Astrocyte (in vitro differentiated cells and primary cell): ENCODE results near the gene TNRC6C. TPM values are rescaled to one million over a fixed set of nuclear protein-coding genes. Genes with fewer than 3 reads are reported as not detected.

Source experiments
- DNase-seq: peaks from one replicate; pipeline ENCODE4 v3.0.0-alpha.2; 2010; ENCODE audit warnings: low read depth
- FAIRE-seq: peaks from 2 replicates; lab custom pipeline; 2011; peaks lifted over from hg19 to GRCh38; lab: Jason Lieb, UNC
- H2AFZ ChIP-seq: 2 replicates; pipeline ENCODE4 v1.6.0; 2012; ENCODE audit warnings: low read depth, low read length, inconsistent platforms
- H3K27ac ChIP-seq: 2 replicates; pipeline ENCODE4 v1.5.1; 2011; ENCODE audit warnings: low read depth, low read length, inconsistent platforms
- H3K27me3 ChIP-seq: 2 replicates; pipeline ENCODE4 v1.6.0; 2011; ENCODE audit warnings: low read length, inconsistent platforms; ENCODE audit not compliant: insufficient read depth
- H3K36me3 ChIP-seq: 2 replicates; pipeline ENCODE4 v1.5.1; 2011; ENCODE audit warnings: low read length, inconsistent platforms; ENCODE audit not compliant: insufficient read depth
- H3K4me1 ChIP-seq: 2 replicates; pipeline ENCODE4 v1.5.1; 2011; ENCODE audit warnings: low read length, inconsistent platforms; ENCODE audit not compliant: insufficient read depth
- H3K4me2 ChIP-seq: 2 replicates; pipeline ENCODE4 v1.6.0; 2012; ENCODE audit warnings: low read length, inconsistent platforms
- H3K4me3 ChIP-seq: 2 replicates; pipeline ENCODE4 v1.5.1; 2011; ENCODE audit warnings: low read depth, mild to moderate bottlenecking, low read length, inconsistent platforms; ENCODE audit not compliant: insufficient read depth
- H3K79me2 ChIP-seq: 2 replicates; pipeline ENCODE4 v1.6.0; 2012; ENCODE audit warnings: mild to moderate bottlenecking, low read length, inconsistent platforms; ENCODE audit not compliant: insufficient read depth
- H3K9ac ChIP-seq: 2 replicates; pipeline ENCODE4 v1.6.0; 2012; ENCODE audit warnings: mild to moderate bottlenecking, low read length, inconsistent platforms
- H3K9me3 ChIP-seq: 2 replicates; pipeline ENCODE4 v1.5.1; 2012; ENCODE audit warnings: low read depth, mild to moderate bottlenecking, low read length, inconsistent platforms; ENCODE audit not compliant: insufficient read depth
- H4K20me1 ChIP-seq: 2 replicates; pipeline ENCODE4 v1.6.0; 2012; ENCODE audit warnings: low read length, inconsistent platforms; ENCODE audit not compliant: insufficient read depth
- H3K27ac Mint-ChIP-seq: one replicate; pipeline ENCODE4 v1.8.0; 2021; ENCODE audit warnings: mild to moderate bottlenecking, mixed read lengths; ENCODE audit not compliant: unreplicated experiment
- H3K27me3 Mint-ChIP-seq: one replicate; pipeline ENCODE4 v1.8.0; 2021; ENCODE audit warnings: low read depth, mixed read lengths; ENCODE audit not compliant: unreplicated experiment
- H3K36me3 Mint-ChIP-seq: one replicate; pipeline ENCODE4 v1.8.0; 2021; ENCODE audit warnings: low read depth, mixed read lengths; ENCODE audit not compliant: unreplicated experiment
- H3K4me1 Mint-ChIP-seq: one replicate; pipeline ENCODE4 v1.8.0; 2021; ENCODE audit warnings: low read depth, mixed read lengths; ENCODE audit not compliant: unreplicated experiment
- H3K4me3 Mint-ChIP-seq: one replicate; pipeline ENCODE4 v1.8.0; 2021; ENCODE audit warnings: mild to moderate bottlenecking, moderate library complexity, mixed read lengths; ENCODE audit not compliant: unreplicated experiment
- H3K9me3 Mint-ChIP-seq: one replicate; pipeline ENCODE4 v1.8.0; 2021; ENCODE audit warnings: mild to moderate bottlenecking, mixed read lengths; ENCODE audit not compliant: unreplicated experiment
- EZH2 ChIP-seq: IDR thresholded peaks from 2 replicates; pipeline ENCODE4 v1.6.1; 2012; ENCODE audit warnings: mild to moderate bottlenecking, low read length, inconsistent platforms; ENCODE audit not compliant: insufficient read depth
- total RNA-seq: library from RNA; stranded (reverse); gene quantifications from 2 replicates; pipeline ENCODE4 v1.2.1, GENCODE V29; 2021
- TF ChIP-seq, protein P1 (sequence below): IDR thresholded peaks from 2 replicates; pipeline ENCODE4 v1.5.1; 2011; ENCODE audit warnings: low read depth, mild to moderate bottlenecking, inconsistent platforms, low read length, moderate library complexity; ENCODE audit not compliant: insufficient read depth

Gene TNRC6C
- total RNA-seq, 1 donor from 2014 or later: 7.3 TPM

GRCh38 chr17:78057113-78057740 lies 98.7 kb downstream of the TNRC6C start:
- Mint-ChIP-seq H3K36me3 (no peaks in the 10 kb centered on the region), H3K4me3 (no peak overlapping the region), H3K27me3 (no peaks in the 10 kb centered on the region), H3K9me3 (no peaks in the 10 kb centered on the region), H3K27ac (no peak overlapping the region), H3K4me1 (peaks cover 12% of the 10 kb centered on the region)
- H3K9me3 ChIP-seq: no peaks in the 10 kb centered on the region
- no peaks in the 10 kb centered on the region for H3K79me2 ChIP-seq
- H3K4me2 ChIP-seq: no peak overlapping the region
- H3K27ac ChIP-seq: no peak overlapping the region
- H3K4me3 ChIP-seq: no peak overlapping the region
- H2AFZ ChIP-seq: no peak overlapping the region
- H4K20me1 ChIP-seq: peaks cover 10% of the 10 kb centered on the region
- H3K36me3 ChIP-seq: peaks cover 5% of the 10 kb centered on the region
- TF ChIP-seq, protein P1, sequence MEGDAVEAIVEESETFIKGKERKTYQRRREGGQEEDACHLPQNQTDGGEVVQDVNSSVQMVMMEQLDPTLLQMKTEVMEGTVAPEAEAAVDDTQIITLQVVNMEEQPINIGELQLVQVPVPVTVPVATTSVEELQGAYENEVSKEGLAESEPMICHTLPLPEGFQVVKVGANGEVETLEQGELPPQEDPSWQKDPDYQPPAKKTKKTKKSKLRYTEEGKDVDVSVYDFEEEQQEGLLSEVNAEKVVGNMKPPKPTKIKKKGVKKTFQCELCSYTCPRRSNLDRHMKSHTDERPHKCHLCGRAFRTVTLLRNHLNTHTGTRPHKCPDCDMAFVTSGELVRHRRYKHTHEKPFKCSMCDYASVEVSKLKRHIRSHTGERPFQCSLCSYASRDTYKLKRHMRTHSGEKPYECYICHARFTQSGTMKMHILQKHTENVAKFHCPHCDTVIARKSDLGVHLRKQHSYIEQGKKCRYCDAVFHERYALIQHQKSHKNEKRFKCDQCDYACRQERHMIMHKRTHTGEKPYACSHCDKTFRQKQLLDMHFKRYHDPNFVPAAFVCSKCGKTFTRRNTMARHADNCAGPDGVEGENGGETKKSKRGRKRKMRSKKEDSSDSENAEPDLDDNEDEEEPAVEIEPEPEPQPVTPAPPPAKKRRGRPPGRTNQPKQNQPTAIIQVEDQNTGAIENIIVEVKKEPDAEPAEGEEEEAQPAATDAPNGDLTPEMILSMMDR: no peak
- no peak for TF ChIP-seq EZH2
- H3K27me3 ChIP-seq: no peaks in the 10 kb centered on the region
- no peak overlapping the region for H3K9ac ChIP-seq
- FAIRE-seq (no peak), DNase-seq (no peak)
- peaks cover 4% of the 10 kb centered on the region for H3K4me1 ChIP-seq

DNA sequence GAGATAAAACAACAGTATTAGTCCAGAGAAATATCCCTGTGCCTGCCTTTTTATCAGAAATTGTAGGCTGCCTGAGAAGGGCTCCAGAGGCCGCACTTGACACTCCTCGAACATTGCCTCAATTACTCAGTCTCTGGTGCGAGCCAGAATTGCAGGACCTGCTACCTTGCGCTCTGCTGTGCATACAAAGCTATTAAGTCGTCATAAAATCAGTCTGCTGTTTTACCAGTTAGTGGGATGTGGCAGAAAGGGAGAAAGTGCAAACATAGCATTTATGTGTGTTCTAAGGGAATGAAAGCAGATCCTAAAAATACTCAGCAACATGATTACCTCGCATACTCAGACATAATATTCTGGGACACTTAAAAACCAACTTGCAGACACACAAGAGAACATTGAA lies 99.5 kb downstream of the TNRC6C start:
- no peaks in the 10 kb centered on the region for H3K79me2 ChIP-seq
- H3K36me3 ChIP-seq: peaks cover 5% of the 10 kb centered on the region
- H3K4me1 Mint-ChIP-seq: peaks cover 12% of the 10 kb centered on the region
- no peak for DNase-seq
- H3K27ac ChIP-seq: no peak overlapping the region
- no peak overlapping the region for H2AFZ ChIP-seq
- no peaks in the 10 kb centered on the region for H3K27me3 Mint-ChIP-seq
- no peak for FAIRE-seq
- H3K27ac Mint-ChIP-seq: no peak overlapping the region
- no peak overlapping the region for H3K4me3 ChIP-seq
- H3K9me3 Mint-ChIP-seq: no peaks in the 10 kb centered on the region
- no peak overlapping the region for H3K4me3 Mint-ChIP-seq
- peaks cover 4% of the 10 kb centered on the region for H3K4me1 ChIP-seq
- no peak overlapping the region for H3K9ac ChIP-seq
- H4K20me1 ChIP-seq: peaks cover 10% of the 10 kb centered on the region
- H3K27me3 ChIP-seq: no peaks in the 10 kb centered on the region
- H3K4me2 ChIP-seq: no peak overlapping the region
- H3K9me3 ChIP-seq: no peaks in the 10 kb centered on the region
- no peaks in the 10 kb centered on the region for H3K36me3 Mint-ChIP-seq
- TF ChIP-seq, protein P1: no peak
- TF ChIP-seq EZH2: no peak

DNA sequence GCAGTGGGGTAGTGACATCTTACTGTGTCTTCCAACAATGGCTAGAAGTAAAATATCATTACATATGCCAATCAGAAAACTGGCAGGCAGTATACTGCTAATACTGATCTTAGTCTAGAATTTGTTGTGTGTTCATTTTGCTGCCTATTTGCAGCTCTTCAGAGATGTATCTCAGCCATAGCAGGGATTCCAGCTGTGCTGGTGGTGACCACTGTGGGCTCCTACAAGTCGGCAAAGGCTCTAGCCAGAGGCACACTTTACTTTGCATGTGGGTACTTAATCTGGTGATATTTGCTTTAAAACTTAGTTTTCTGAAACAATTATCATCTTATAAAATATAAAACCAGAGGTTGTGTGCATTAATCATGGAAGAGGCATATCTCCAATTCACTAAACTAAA lies 100.1 kb downstream of the TNRC6C start:
- Histone ChIP-seq H2AFZ (no peak overlapping the region), H3K9ac (no peak overlapping the region), H3K27ac (no peak overlapping the region), H3K4me3 (no peak overlapping the region), H3K27me3 (no peaks in the 10 kb centered on the region), H4K20me1 (peaks cover 10% of the 10 kb centered on the region), H3K9me3 (no peaks in the 10 kb centered on the region), H3K36me3 (peaks cover 5% of the 10 kb centered on the region), H3K4me2 (peak overlapping the region; percentile 61), H3K4me1 (peaks cover 4% of the 10 kb centered on the region), H3K79me2 (no peaks in the 10 kb centered on the region)
- DNase-seq (no peak), FAIRE-seq (no peak)
- H3K27ac Mint-ChIP-seq: no peak overlapping the region
- no peaks in the 10 kb centered on the region for H3K9me3 Mint-ChIP-seq
- no peaks in the 10 kb centered on the region for H3K36me3 Mint-ChIP-seq
- H3K4me1 Mint-ChIP-seq: peaks cover 12% of the 10 kb centered on the region
- TF ChIP-seq, protein P1: no peak
- TF ChIP-seq EZH2: no peak
- H3K4me3 Mint-ChIP-seq: no peak overlapping the region
- no peaks in the 10 kb centered on the region for H3K27me3 Mint-ChIP-seq
